Effector memory CD4-positive, alpha-beta T cell (primary cell): ENCODE data around the gene SLC44A2.

Experiments used
- DNase-seq, 3 donors: peaks; one replicate each; pipeline ENCODE4 v3.0.0-alpha.2; 2020
- H3K27ac ChIP-seq: 2 replicates; pipeline ENCODE4 v1.7.0; 2013; ENCODE audit warnings: mild to moderate bottlenecking, low read length, moderate library complexity; ENCODE audit not compliant: insufficient read depth, poor library complexity, severe bottlenecking
- H3K27me3 ChIP-seq: replicated peaks from 2 replicates; pipeline ENCODE4 v1.7.0; 2013; ENCODE audit warnings: mild to moderate bottlenecking, low read length; ENCODE audit not compliant: insufficient read depth, control insufficient read depth, poor library complexity, severe bottlenecking
- H3K36me3 ChIP-seq: 2 replicates; pipeline ENCODE4 v1.7.0; 2013; ENCODE audit warnings: mild to moderate bottlenecking, low read length, moderate library complexity; ENCODE audit not compliant: control insufficient read depth, insufficient read depth
- H3K4me1 ChIP-seq: 2 replicates; pipeline ENCODE4 v1.7.0; 2013; ENCODE audit warnings: low read length, mild to moderate bottlenecking; ENCODE audit not compliant: control insufficient read depth, insufficient read depth, poor library complexity, severe bottlenecking
- H3K4me3 ChIP-seq: 2 replicates; pipeline ENCODE4 v1.7.0; 2013; ENCODE audit warnings: low read length, low read depth, mild to moderate bottlenecking; ENCODE audit not compliant: insufficient read depth, poor library complexity, severe bottlenecking
- H3K9me3 ChIP-seq: 2 replicates; pipeline ENCODE4 v1.7.0; 2013; ENCODE audit warnings: mild to moderate bottlenecking, low read length, moderate library complexity; ENCODE audit not compliant: control insufficient read depth

The SLC44A2 gene

GRCh38 chr19:10615429-10616023, 9.8 kb upstream of the SLC44A2 start:
- no peak for DNase-seq
- H3K27me3 ChIP-seq, result no peaks in the 10 kb centered on the region
- H3K36me3 ChIP-seq, result no peaks in the 10 kb centered on the region
- H3K4me1 ChIP-seq, result peaks cover 8% of the 10 kb centered on the region
- H3K9me3 ChIP-seq, result no peaks in the 10 kb centered on the region
- no peak overlapping the region for H3K27ac ChIP-seq
- no peak overlapping the region for H3K4me3 ChIP-seq

DNA sequence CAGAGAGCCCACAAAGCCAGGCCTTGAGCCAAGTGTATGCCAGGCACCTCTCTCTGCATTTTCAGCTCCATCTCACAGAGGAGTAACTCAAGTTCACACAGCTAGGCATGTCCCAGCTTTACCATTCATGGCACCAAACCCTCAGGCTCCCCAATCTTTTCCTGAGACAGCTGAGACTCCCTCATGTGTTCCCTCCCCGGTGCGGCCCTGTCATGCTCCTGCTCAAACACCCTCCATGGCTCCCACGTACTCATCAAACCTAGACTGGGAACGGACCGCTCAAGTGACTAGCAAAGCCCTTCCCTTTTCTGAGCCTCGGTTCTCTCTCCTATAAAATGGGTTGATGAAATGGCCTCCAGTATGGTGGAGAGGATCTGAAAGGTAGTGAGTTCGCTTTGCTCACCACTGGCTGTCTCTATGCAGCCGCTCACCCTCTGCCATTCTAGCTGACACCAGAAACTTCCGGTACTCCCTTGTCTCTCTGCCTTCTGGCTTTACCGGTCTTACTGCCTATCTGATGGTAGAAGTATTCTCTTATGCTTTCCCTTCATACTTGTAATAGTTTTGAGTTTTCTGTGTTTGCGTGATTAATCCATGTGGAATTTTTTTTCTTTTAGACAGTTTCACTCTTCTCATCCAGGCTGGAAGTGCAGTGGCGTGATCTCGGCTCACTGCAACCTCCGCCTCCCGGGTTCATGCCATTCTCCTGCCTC, 7.8 kb upstream of the SLC44A2 start:
- no peak for DNase-seq
- peaks cover 11% of the 10 kb centered on the region for H3K4me1 ChIP-seq
- H3K9me3 ChIP-seq, result no peaks in the 10 kb centered on the region
- H3K27ac ChIP-seq, result no peak overlapping the region
- H3K27me3 ChIP-seq, result no peaks in the 10 kb centered on the region
- H3K36me3 ChIP-seq, result no peaks in the 10 kb centered on the region
- no peak overlapping the region for H3K4me3 ChIP-seq

DNA sequence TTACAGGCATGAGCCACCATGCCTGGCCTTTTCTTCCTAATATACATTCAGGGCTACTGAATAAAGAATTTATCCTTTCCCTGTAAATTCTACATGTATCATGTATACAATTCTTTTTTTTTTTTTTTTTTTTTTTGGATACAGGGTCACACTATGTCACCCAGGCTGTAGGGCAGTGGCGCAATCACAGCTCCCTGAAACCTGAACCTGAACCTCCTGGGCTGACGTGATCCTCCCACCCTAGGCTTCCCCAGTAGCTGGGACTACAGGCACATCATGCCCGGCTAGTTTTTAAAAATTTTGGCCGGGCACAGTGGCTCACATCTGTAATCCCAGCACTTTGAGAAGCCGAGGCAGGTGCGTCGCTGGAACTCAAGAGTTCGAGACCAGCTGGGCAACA, 6.5 kb upstream of the SLC44A2 start:
- Histone ChIP-seq H3K9me3 (no peaks in the 10 kb centered on the region), H3K27ac (no peak overlapping the region), H3K36me3 (no peaks in the 10 kb centered on the region), H3K27me3 (no peaks in the 10 kb centered on the region), H3K4me3 (no peak overlapping the region), H3K4me1 (peaks cover 11% of the 10 kb centered on the region)
- DNase-seq, result no peak

DNA sequence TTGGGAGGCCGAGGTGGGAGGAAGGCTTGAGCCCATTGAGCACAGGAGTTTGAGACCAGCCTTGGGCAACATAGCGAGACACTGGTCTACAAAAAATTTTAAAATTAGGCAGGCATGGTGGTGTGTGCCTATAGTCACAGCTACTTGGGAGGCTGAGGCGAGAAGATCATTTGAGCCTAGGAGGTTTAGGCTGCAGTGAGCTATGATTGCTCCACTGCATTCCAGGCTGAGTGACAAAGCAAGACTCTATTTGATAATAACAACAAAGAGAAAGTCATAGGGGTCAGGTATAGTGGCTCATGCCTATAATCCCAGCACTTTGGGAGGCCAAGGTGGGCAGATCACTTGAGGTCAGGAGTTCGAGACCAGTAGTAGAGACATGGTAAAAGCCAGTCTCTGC, 4.6 kb upstream of the SLC44A2 start:
- H3K4me1 ChIP-seq, result peaks cover 21% of the 10 kb centered on the region
- DNase-seq, result no peak
- no peaks in the 10 kb centered on the region for H3K9me3 ChIP-seq
- H3K27ac ChIP-seq, result no peak overlapping the region
- H3K4me3 ChIP-seq, result no peak overlapping the region
- no peaks in the 10 kb centered on the region for H3K27me3 ChIP-seq
- no peaks in the 10 kb centered on the region for H3K36me3 ChIP-seq

DNA sequence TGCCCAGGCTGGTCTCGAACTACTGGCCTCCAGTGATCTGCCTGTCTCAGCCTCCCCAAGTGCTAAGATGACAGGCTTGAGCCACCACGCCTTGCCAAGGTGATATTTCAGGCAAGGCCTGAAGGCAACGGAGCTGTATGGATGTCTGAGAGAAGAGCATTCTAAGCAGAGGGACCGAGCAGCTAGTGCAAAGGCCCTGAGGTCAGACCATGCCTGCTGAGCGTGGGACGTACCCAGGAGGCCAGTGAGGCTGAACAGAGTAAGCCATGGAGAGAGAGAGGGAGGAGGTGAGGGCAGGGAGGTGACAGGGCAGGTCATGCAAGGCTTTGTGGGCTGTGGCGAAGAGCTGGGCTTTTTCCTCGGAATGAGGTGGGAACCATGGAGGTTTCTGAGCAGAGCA, 3.4 kb upstream of the SLC44A2 start:
- no peak overlapping the region for H3K4me3 ChIP-seq
- peaks cover 19% of the 10 kb centered on the region for H3K4me1 ChIP-seq
- H3K9me3 ChIP-seq, result no peaks in the 10 kb centered on the region
- H3K27me3 ChIP-seq, result no peaks in the 10 kb centered on the region
- H3K36me3 ChIP-seq, result peaks cover 7% of the 10 kb centered on the region
- no peak for DNase-seq
- no peak overlapping the region for H3K27ac ChIP-seq

- H3K27ac ChIP-seq, result no peak overlapping the region
- H3K36me3 ChIP-seq, result peaks cover 29% of the 10 kb centered on the region
- H3K9me3 ChIP-seq, result no peaks in the 10 kb centered on the region
- H3K4me1 ChIP-seq, result peaks cover 19% of the 10 kb centered on the region
- H3K27me3 ChIP-seq, result no peaks in the 10 kb centered on the region
- no peak overlapping the region for H3K4me3 ChIP-seq
- no peak for DNase-seq
Observed at GRCh38 chr19:10624585-10624984, 768 bp upstream of the SLC44A2 start.

DNA sequence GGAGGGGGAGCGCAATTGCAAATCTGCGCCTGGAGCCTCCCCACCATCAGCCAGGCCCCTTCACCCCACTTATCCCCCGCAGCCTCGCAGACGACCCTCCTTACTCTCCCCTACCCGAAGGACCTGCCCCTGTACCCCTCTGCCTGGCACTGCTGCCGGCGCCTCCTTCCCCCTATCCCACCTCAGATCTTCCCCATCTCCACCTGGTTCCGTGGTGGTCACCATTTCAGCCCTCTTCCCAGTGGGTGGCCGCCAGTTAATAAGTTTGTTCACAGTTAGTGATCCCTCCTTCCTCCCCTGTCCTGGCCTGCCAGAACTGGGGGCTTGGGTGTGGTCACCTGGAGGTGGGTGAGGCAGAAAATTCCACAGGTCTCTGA, 397 bp downstream of the SLC44A2 start:
- H3K36me3 ChIP-seq, result peaks cover 34% of the 10 kb centered on the region
- no peaks in the 10 kb centered on the region for H3K9me3 ChIP-seq
- no peak overlapping the region for H3K27ac ChIP-seq
- H3K27me3 ChIP-seq, result no peaks in the 10 kb centered on the region
- H3K4me1 ChIP-seq, result peaks cover 16% of the 10 kb centered on the region
- no peak overlapping the region for H3K4me3 ChIP-seq
- no peak for DNase-seq

- Histone ChIP-seq H3K4me3 (no peak overlapping the region), H3K27ac (no peak overlapping the region), H3K27me3 (no peaks in the 10 kb centered on the region), H3K4me1 (no peaks in the 10 kb centered on the region), H3K36me3 (peaks cover 81% of the 10 kb centered on the region), H3K9me3 (no peaks in the 10 kb centered on the region)
- no peak for DNase-seq
Observed at GRCh38 chr19:10631874-10632273, 6.5 kb downstream of the SLC44A2 start.

DNA sequence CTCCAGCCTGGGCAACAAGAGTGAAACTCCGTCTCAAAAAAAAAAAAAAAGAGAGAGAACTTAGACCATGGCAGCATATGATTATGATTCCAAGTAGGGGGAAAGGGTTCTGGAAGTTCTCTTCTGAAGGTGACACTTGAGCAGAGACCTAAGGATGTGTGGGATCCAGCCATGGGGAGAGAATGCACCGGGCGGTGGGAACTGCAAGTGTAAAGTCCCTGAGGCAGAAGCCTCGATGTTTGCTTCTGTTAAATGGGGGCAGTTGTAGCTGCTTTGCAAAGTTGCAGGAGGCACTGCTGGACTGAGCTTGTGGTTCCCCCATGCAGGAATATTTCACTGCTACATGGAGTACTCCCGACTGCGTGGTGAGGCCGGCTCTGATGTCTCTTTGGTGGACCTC, 9.1 kb downstream of the SLC44A2 start:
- Histone ChIP-seq H3K4me1 (no peaks in the 10 kb centered on the region), H3K4me3 (no peak overlapping the region), H3K36me3 (peaks cover 82% of the 10 kb centered on the region), H3K27me3 (no peaks in the 10 kb centered on the region), H3K9me3 (no peaks in the 10 kb centered on the region), H3K27ac (no peak overlapping the region)
- no peak for DNase-seq

DNA sequence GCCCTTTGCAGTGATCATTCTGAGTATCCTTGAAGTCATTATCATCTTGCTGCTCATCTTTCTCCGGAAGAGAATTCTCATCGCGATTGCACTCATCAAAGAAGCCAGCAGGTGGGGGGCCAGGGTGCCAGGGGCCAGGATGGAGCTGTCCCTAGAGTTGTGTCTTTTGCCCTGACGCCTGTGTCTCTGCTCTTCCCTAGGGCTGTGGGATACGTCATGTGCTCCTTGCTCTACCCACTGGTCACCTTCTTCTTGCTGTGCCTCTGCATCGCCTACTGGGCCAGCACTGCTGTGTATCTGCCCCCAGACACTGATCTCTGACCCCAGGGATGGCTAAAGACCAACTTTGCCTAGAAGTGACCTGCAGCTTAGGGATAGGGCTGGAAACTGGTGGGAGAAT, 9.6 kb downstream of the SLC44A2 start:
- no peak for DNase-seq
- H3K36me3 ChIP-seq, result peaks cover 82% of the 10 kb centered on the region
- no peak overlapping the region for H3K27ac ChIP-seq
- H3K9me3 ChIP-seq, result no peaks in the 10 kb centered on the region
- no peak overlapping the region for H3K4me3 ChIP-seq
- H3K27me3 ChIP-seq, result no peaks in the 10 kb centered on the region
- H3K4me1 ChIP-seq, result no peaks in the 10 kb centered on the region
